ENCODE data around the gene HPSE2. TPM values are rescaled to one million over a fixed set of nuclear protein-coding genes. Genes with fewer than 3 reads are reported as not detected.

HPSE2 gene
- total and polyA plus RNA-seq, 12 donors: 0.04 to 0.24 (median 0.13) TPM; not detected in 6

DNA sequence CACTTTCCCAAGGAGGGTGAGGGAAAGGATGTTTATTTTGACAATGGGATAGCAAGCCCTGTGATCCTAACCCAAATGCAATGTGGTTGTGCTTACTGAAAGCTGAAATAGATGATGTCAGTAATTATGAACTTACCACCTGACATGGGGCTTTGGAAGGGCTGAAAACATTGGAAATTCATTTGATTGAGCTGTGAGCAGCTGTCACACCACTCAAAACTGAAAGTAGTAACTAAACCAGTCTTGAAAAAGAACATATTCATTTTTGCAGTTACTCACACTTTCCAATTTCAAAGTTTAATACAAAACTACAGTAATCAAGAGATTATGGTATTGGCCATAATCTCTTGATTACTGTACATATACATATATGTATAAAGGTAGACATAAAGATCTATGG, 633.4 kb downstream of the HPSE2 start:
- Histone ChIP-seq H3K27ac (no peak overlapping the region), H3K4me1 (no peaks in the 10 kb centered on the region), H3K36me3 (no peaks in the 10 kb centered on the region), H3K9me3 (peaks cover 0 to 5% (median 0%) of the 10 kb centered on the region in 11 donors), H3K4me3 (no peak overlapping the region), H3K27me3 (peaks cover 0 to 2% (median 0%) of the 10 kb centered on the region in 7 donors)
- TF ChIP-seq CTCF (IDR thresholded peaks at IDR 0.05): no peak
- ATAC-seq (no peak), DNase-seq (no peak)
- intact Hi-C loops (cut with DNase I): no loop called here

DNA sequence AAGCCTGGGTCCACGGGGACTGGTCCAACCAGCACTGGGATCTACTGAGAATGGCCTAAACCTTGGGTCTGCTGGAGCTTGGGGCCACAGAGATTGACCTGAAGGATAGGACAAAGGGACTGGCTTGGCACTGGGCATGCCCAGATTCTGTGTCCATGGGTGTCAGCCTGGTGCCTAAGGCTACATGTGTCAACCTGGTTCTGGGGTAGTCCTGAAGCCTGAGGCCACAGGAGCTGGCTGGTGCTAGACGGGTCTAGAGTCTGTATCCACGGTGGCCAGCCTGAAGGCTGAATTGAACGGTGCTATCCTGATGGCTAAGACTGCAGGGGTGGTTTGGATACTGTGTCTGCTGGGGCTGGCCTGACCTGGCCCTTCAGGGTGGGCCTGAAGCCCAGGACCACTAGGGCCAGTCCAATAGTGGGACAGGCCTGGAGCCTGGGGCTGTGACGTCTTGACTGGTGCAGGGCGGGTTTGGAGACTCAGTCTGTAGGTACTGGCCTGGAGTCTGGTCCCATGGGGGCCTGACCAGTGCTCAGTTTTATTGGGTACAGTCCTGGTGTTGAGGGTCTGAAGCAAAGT, 636.5 kb downstream of the HPSE2 start:
- Histone ChIP-seq H3K27me3 (no peaks in the 10 kb centered on the region), H3K36me3 (no peaks in the 10 kb centered on the region), H3K4me1 (no peaks in the 10 kb centered on the region), H3K27ac (no peak overlapping the region), H3K4me3 (no peak overlapping the region), H3K9me3 (peaks cover 0 to 25% (median 3%) of the 10 kb centered on the region in 11 donors)
- no peak for TF ChIP-seq CTCF (IDR thresholded peaks at IDR 0.05)
- 92 to 93% methylated on average over 6 of the region's 6 CpGs for WGBS, 2 donors
- ATAC-seq (peak in 1 of 8 donors; percentile 31), DNase-seq (no peak)
- intact Hi-C loops (cut with DNase I): no loop called here

- intact Hi-C loops (cut with DNase I): no loop called here
- ATAC-seq (no peak), DNase-seq (no peak)
- Histone ChIP-seq H3K27ac (no peak overlapping the region), H3K9me3 (peaks cover 0 to 25% (median 3%) of the 10 kb centered on the region in 11 donors), H3K27me3 (no peaks in the 10 kb centered on the region), H3K4me1 (no peaks in the 10 kb centered on the region), H3K36me3 (no peaks in the 10 kb centered on the region), H3K4me3 (no peak overlapping the region)
- TF ChIP-seq CTCF (IDR thresholded peaks at IDR 0.05): no peak
- WGBS, 2 donors: 92 to 93% methylated on average over 2 of the region's 2 CpGs
Measured at GRCh38 chr10:98596404-98596803, 639.2 kb downstream of the HPSE2 start.

GRCh38 chr10:98589691-98590090, 646.0 kb downstream of the HPSE2 start:
- Histone ChIP-seq H3K27me3 (no peaks in the 10 kb centered on the region), H3K4me3 (no peak overlapping the region), H3K27ac (no peak overlapping the region), H3K36me3 (no peaks in the 10 kb centered on the region), H3K9me3 (no peaks in the 10 kb centered on the region), H3K4me1 (peaks cover 0 to 4% (median 0%) of the 10 kb centered on the region in 9 donors)
- ATAC-seq (no peak), DNase-seq (no peak)
- no peak for TF ChIP-seq CTCF (IDR thresholded peaks at IDR 0.05)
- WGBS, 2 donors: 70 to 76% methylated on average over 2 of the region's 2 CpGs
- intact Hi-C loops (cut with DNase I): no loop called here

Measured in heart right ventricle (tissue), 16 donors.